NCI-H748 treated with DMSO at 0.1 percent for 48 hours (cell line): ENCODE results near the gene KLHDC7B.

ENCODE experiments used
- DNase-seq: peaks from one replicate; lab custom pipeline; 2025; lab: John Stamatoyannopoulos, UW

Gene KLHDC7B

GRCh38 chr22:50545522-50546325, at the start of gene KLHDC7B:
KLHDC7B (plus strand) TSS chr22:50545899; CDS start chr22:50546244, 345 bp downstream.
- DNase-seq = no peak

GRCh38 chr22:50497093-50497492, 48.6 kb upstream of the KLHDC7B start:
- no peak for DNase-seq

GRCh38 chr22:50498322-50498890, 47.3 kb upstream of the KLHDC7B start:
- DNase-seq = peak; percentile 78

- DNase-seq = no peak
Measured at GRCh38 chr22:50500452-50500851, 45.2 kb upstream of the KLHDC7B start.

GRCh38 chr22:50502096-50502495, 43.6 kb upstream of the KLHDC7B start:
- no peak for DNase-seq

GRCh38 chr22:50502628-50503474, 42.8 kb upstream of the KLHDC7B start:
- DNase-seq = no peak

- no peak for DNase-seq
Measured at GRCh38 chr22:50503475-50504145, 42.1 kb upstream of the KLHDC7B start.

- DNase-seq = no peak
Measured at GRCh38 chr22:50504369-50505211, 41.1 kb upstream of the KLHDC7B start.

GRCh38 chr22:50505276-50505775, 40.4 kb upstream of the KLHDC7B start:
- DNase-seq = no peak

- DNase-seq = no peak
Measured at GRCh38 chr22:50505776-50506610, 39.7 kb upstream of the KLHDC7B start.

GRCh38 chr22:50506611-50507420, 38.9 kb upstream of the KLHDC7B start:
- no peak for DNase-seq

- peak; percentile 89 for DNase-seq
Measured at GRCh38 chr22:50507421-50507990, 38.2 kb upstream of the KLHDC7B start, which contains the start of gene LMF2. LMF2 (minus strand) TSS chr22:50507702; CDS start chr22:50507675, 27 bp downstream.

GRCh38 chr22:50507991-50508884, 37.5 kb upstream of the KLHDC7B start, which contains the start of gene NCAPH2:
NCAPH2 (plus strand) TSS chr22:50508224; CDS start chr22:50508338, 114 bp downstream.
- DNase-seq = peak; percentile 90

GRCh38 chr22:50508897-50509296, 36.8 kb upstream of the KLHDC7B start:
- DNase-seq = no peak

- DNase-seq = no peak
Measured at GRCh38 chr22:50513175-50513574, 32.5 kb upstream of the KLHDC7B start.

GRCh38 chr22:50516068-50516467, 29.6 kb upstream of the KLHDC7B start:
- DNase-seq = no peak

- DNase-seq = no peak
Measured at GRCh38 chr22:50516891-50517290, 28.8 kb upstream of the KLHDC7B start.
